Tibial artery (tissue), 4 donors: ENCODE measurements around the gene ADAMTS2.
A peak's percentile ranks its signal among the peaks of the same experiment; 100 is the strongest.

Experiments
- DNase-seq, 2 donors: peaks; one replicate each; pipeline ENCODE4 v3.0.0-alpha.2; 2019
- H3K27ac ChIP-seq, 2 donors: fragments of 200-600 bp; sonication (generic) in 1 of 2; 1 replicate in 1 of 2; 2 replicates in 1 of 2; pipeline ENCODE4 v1.5.1; 2018 to 2019; ENCODE audit warnings: mild to moderate bottlenecking in 1 of 2
- H3K27me3 ChIP-seq, 2 donors: fragments of 200-600 bp; sonication (generic) in 1 of 2; one replicate each; pipeline versions ENCODE4 v1.5.1 to v1.6.0; 2016 to 2019
- H3K36me3 ChIP-seq, 3 donors: fragments of 200-600 bp; sonication (generic) in 2 of 3; one replicate each; pipeline ENCODE4 v1.5.1; 2016 to 2019; ENCODE audit warnings: mild to moderate bottlenecking in 2 of 3
- H3K4me1 ChIP-seq, 4 donors: fragments of 200-600 bp; sonication (generic) in 2 of 4; 1 replicate in 3 of 4; 2 replicates in 1 of 4; pipeline ENCODE4 v1.5.1; 2016 to 2019
- H3K4me3 ChIP-seq, 2 donors: fragments of 200-600 bp; sonication (generic) in 1 of 2; 1 replicate in 1 of 2; 2 replicates in 1 of 2; pipeline ENCODE4 v1.5.1; 2018 to 2019; ENCODE audit warnings: mild to moderate bottlenecking in 2 of 2
- H3K9me3 ChIP-seq, 3 donors: fragments of 200-600 bp; sonication (generic) in 1 of 3; one replicate each; pipeline ENCODE4 v1.5.1; 2016 to 2019
- intact Hi-C: fragments of 100-400 bp; cut with DNase I; formaldehyde crosslinking; loops from one replicate; pipeline ENCODE4 v1.15.0; 2023; ENCODE audit warnings: low total_unique reads
- TF ChIP-seq, protein P1 (sequence below), 2 experiments: fragments of 200-600 bp in 1 of 2; fragments of 450-650 bp in 1 of 2; IDR thresholded peaks; one replicate each; pipeline ENCODE4 v1.5.1; 2017 to 2019; ENCODE audit warnings: antibody characterized with exemption in 2 of 2, mild to moderate bottlenecking in 1 of 2, moderate library complexity in 1 of 2

The ADAMTS2 gene

DNA sequence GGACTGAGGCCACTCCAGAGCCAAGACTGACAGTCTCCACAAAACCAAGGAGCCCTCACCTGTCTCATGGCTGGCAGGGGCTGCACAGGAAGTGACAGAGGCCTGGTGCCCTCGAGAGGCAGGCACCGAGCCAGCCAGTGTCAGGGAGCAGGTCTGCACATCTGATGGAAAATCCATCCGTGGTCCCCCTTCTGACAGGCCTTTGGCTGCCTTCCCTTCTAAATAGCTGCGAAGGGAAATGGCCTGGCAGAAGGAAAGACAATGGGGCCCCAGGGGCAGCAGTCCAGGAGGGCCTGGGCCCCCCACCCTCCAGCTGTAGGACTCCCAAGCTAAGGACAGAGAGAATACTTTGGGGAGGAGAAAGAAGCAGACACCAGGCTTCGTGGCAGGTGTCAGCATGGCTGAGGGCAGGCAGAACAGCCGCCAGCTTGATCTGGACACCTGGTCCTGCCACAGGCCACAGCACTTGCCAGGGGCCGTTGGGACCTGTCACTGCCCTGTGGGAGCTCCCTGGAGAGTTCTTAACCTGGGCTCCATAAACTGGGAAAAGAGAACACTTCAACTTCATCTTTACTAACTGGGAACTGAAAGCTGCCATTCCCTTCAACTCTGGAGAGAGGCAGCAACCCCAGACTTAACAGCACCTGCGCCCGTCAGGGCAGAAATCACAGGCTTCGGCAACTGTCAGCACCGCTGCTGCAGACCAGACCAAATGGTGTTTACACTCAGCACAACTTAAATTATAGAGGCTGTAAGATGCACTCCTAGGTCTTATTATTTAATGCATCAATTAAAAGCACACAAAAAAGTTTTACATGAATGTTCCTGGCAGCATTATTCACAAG, 22.0 kb downstream of the ADAMTS2 start:
- DNase-seq, result peak in 1 of 2 donors; percentile 17
- no peak overlapping the region for H3K27ac ChIP-seq
- peaks cover 0 to 43% (median 34%) of the 10 kb centered on the region in 4 donors for H3K4me1 ChIP-seq
- intact Hi-C loops, result no loop called here
- no peaks in the 10 kb centered on the region for H3K9me3 ChIP-seq
- H3K36me3 ChIP-seq, result no peaks in the 10 kb centered on the region
- no peak overlapping the region for H3K4me3 ChIP-seq
- TF ChIP-seq, protein P1, sequence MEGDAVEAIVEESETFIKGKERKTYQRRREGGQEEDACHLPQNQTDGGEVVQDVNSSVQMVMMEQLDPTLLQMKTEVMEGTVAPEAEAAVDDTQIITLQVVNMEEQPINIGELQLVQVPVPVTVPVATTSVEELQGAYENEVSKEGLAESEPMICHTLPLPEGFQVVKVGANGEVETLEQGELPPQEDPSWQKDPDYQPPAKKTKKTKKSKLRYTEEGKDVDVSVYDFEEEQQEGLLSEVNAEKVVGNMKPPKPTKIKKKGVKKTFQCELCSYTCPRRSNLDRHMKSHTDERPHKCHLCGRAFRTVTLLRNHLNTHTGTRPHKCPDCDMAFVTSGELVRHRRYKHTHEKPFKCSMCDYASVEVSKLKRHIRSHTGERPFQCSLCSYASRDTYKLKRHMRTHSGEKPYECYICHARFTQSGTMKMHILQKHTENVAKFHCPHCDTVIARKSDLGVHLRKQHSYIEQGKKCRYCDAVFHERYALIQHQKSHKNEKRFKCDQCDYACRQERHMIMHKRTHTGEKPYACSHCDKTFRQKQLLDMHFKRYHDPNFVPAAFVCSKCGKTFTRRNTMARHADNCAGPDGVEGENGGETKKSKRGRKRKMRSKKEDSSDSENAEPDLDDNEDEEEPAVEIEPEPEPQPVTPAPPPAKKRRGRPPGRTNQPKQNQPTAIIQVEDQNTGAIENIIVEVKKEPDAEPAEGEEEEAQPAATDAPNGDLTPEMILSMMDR (IDR thresholded peaks at IDR 0.05), result no peak
- no peaks in the 10 kb centered on the region for H3K27me3 ChIP-seq

DNA sequence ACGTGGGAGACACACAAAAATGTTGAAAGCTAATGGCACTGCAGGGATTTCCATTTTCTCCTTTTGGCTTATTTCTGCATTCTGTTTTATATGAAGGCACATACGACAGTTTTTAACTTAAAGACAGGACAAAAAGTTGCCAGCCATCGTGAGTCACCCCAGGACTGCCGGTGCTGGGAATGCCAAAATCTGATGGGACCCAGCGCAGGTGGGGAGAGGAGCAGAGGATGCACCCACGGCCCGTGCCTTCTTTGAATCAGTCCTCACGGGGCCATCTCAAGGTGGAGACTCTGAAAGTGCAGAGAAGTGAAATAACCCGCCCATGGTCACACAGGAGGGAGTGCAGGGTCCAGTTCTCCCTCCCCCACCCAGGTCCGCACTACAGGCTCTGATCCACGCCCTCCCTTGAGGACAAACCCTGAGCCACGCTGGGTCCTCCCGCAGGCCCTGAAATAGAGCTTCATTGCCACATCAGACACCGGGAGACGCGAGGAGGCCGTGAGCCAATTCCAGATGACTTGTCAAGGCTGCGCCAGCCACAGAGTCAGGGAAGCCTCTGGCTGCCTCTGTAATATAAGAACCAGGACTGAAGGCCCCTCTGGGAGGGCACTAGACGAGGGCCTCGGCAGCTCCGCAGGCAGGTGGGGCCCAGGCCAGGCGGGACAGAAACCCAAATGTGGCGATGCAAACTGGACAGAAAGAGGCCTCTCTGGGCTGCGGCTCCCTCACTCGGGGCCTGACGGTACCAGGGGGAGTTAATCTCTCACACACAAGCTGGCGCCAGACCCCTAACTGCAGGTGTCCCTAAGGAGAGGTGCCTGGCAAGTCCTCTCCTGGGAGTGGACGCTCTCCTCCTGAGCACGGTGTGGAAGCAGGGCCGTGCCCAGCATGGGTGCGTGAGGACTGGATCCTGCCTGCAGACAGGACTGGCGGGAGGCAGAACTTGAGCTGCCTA, 22.9 kb downstream of the ADAMTS2 start:
- peak; percentile 17 to 65 for DNase-seq
- Histone ChIP-seq H3K4me3 (no peak overlapping the region), H3K4me1 (peaks cover 0 to 43% (median 34%) of the 10 kb centered on the region in 4 donors), H3K9me3 (no peaks in the 10 kb centered on the region), H3K27me3 (no peaks in the 10 kb centered on the region), H3K27ac (no peak overlapping the region), H3K36me3 (no peaks in the 10 kb centered on the region)
- intact Hi-C loops, result no loop called here
- TF ChIP-seq, protein P1 (IDR thresholded peaks at IDR 0.05), result no peak

GRCh38 chr5:179321206-179321987, 23.9 kb downstream of the ADAMTS2 start:
- peaks cover 0 to 35% (median 27%) of the 10 kb centered on the region in 4 donors for H3K4me1 ChIP-seq
- no peaks in the 10 kb centered on the region for H3K36me3 ChIP-seq
- intact Hi-C loops, result no loop called here
- no peak overlapping the region for H3K27ac ChIP-seq
- TF ChIP-seq, protein P1 (IDR thresholded peaks at IDR 0.05), result no peak
- peak in 1 of 2 donors; percentile 58 for DNase-seq
- no peak overlapping the region for H3K4me3 ChIP-seq
- no peaks in the 10 kb centered on the region for H3K9me3 ChIP-seq
- H3K27me3 ChIP-seq, result no peaks in the 10 kb centered on the region

- H3K27ac ChIP-seq, result peak overlapping the region; percentile 58 to 72
- DNase-seq, result peak; percentile 62 to 90
These were observed 25.4 kb downstream of the ADAMTS2 start for GRCh38 chr5:179319741-179320281.

More at GRCh38 chr5:179319741-179320281, 25.4 kb downstream of the ADAMTS2 start:
- no peaks in the 10 kb centered on the region for H3K36me3 ChIP-seq
- H3K27me3 ChIP-seq, result no peaks in the 10 kb centered on the region
- intact Hi-C loops, result no loop called here
- no peaks in the 10 kb centered on the region for H3K9me3 ChIP-seq
- TF ChIP-seq, protein P1 (IDR thresholded peaks at IDR 0.05), result no peak
- no peak overlapping the region for H3K4me3 ChIP-seq
- H3K4me1 ChIP-seq, result peaks cover 0 to 36% (median 24%) of the 10 kb centered on the region in 4 donors
